ENCODE measurements around the gene PITPNB. TPM values are rescaled to one million over a fixed set of nuclear protein-coding genes. Genes with fewer than 3 reads are reported as not detected.
A peak's percentile ranks its signal among the peaks of the same experiment; 100 is the strongest.

The PITPNB gene
- total RNA-seq, 1 donor from 2014 or later, result 43.7 TPM

- intact Hi-C loops (cut with DNase I), result no loop called here
- no peak for ATAC-seq
- no peak for DNase-seq (ENCODE audit: missing footprints)
These were observed 74.1 kb downstream of the PITPNB start for GRCh38 chr22:27844656-27845591.

- intact Hi-C loops (cut with DNase I), result no loop called here
- ATAC-seq (no peak), DNase-seq (ENCODE audit: missing footprints) (no peak)
These were observed 74.8 kb downstream of the PITPNB start for GRCh38 chr22:27844256-27844655.

DNA sequence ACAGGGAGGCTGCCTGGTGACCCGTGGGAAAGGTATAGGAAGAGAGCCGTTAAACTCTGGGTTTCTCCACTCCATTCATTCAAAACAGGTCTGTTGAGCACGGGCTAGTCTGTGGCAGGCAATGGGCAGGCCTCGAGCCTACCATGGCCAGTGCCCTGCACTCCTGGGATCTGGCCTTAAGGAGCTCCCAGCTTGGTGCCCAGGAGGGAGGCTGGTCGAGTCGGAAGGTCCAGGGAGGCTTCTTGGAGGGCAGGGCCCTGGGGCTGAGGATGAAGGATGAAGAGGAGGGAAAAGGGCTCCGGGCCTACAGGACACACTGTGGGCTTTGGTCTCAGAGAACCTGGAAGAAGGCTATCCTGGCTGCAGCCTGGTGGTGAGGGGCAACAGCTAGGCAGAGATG lies 75.6 kb downstream of the PITPNB start:
- no peak for ATAC-seq
- no peak for DNase-seq (ENCODE audit: missing footprints)

DNA sequence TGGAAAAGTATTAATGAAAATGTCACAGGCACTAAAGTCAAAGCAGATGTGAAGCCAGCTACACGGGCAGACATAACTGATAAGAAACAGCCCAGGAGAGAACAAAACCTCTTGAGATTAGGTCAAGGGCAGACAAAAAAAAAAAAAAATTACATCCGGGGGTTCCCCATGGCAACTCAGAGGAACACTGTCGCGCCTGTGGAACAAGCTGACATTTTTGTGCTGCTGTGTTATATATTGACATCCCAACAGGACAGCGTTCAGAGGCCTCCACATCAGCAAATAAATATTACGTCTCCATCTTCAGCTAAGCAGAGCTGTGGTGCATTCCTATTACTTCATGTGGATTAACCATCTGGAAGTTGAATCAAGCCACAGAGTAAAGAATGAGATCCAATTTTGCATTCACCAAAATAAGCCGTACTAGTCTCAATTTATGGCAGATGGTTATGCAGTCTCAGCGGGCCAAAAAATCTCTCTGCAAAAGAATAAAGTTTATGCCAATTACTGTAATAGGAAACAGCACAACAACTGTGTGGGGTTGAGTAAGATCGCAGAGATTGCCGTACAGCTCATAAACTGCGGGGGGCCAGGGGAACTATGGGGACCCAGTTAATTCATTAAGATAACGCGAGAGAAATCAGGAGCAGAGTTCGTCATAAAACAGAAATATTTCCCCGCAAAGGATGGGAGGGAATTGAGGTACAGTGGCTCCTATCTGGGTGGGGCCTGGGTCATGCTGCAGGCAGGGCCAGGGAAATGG lies 76.2 kb downstream of the PITPNB start:
- intact Hi-C loops (cut with DNase I), result no loop called here
- DNase-seq (ENCODE audit: missing footprints), result no peak
- ATAC-seq, result peak; percentile 56

More for the DNA sequence above, 75.6 kb downstream of the PITPNB start:
- intact Hi-C loops (cut with DNase I), result no loop called here

DNA sequence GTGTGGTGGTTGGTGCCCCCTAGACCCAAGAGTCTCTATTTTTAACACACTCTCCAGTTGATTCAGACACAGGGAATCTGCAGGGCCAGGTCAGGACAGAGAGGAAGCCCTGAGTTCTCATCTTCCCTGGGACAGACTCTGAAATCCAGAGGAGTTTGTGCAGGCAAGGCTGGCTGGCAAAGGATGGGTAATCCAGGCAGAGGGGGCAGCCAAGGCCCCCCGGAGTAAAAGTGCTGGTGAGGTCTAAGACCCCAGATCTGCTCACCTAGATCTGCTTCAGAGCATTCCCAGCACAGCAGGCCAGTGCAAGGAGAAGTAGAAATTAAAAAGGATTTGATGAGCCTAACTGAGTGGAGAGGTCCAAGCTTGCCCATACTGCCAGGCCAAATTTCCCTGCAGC lies 76.9 kb downstream of the PITPNB start:
- intact Hi-C loops (cut with DNase I), result no loop called here
- no peak for ATAC-seq
- DNase-seq (ENCODE audit: missing footprints), result no peak

DNA sequence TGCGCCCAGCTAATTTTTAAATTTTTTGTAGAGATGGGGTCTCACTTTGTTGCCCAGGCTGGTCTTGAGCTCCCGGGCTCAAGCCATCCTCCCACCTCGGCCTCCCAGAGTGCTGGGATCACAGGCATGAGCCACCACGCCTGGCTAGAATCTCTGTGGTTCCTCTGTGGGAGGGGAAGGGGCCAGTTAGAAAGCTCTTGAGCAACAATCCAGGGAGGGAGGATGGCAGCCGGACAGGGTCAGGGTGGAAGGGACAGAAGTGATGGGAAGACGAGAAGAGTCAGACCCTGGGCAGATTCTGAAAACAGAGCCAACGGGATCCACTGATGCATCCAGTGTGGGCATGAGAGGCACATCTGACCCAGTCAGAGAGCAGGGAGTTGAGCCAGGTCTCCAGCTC lies 78.6 kb downstream of the PITPNB start:
- intact Hi-C loops (cut with DNase I), result no loop called here
- ATAC-seq (no peak), DNase-seq (ENCODE audit: missing footprints) (no peak)

DNA sequence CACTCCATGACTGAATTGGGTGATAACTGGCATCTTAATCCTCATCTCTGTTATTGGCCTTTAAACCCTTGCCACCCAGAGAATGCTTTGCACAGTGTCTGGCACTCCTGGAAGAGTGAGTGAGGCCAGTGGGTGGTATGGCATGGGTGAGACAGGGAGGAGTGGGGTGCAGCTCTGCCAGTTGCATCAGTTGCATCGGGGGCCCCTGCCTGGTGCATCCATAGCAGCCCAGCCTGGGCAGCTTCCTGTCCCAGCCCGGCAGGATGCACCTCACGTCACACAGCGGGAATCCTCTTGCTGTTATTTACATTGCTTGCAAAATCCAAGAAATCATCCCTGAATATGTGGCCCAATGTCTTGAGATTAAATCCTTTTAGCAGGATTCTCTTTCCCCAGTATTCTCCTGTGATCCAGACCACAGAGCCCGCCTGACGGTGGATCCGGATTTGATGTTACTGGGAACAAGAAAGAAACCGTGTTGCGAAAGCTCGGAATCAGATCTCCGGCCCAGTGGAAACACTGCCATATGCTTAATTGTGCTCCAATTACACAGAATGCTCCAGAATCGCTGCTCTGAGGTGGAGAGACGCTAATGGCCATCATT lies 79.9 kb downstream of the PITPNB start:
- intact Hi-C loops (cut with DNase I), result no loop called here
- no peak for ATAC-seq
- DNase-seq (ENCODE audit: missing footprints), result no peak

DNA sequence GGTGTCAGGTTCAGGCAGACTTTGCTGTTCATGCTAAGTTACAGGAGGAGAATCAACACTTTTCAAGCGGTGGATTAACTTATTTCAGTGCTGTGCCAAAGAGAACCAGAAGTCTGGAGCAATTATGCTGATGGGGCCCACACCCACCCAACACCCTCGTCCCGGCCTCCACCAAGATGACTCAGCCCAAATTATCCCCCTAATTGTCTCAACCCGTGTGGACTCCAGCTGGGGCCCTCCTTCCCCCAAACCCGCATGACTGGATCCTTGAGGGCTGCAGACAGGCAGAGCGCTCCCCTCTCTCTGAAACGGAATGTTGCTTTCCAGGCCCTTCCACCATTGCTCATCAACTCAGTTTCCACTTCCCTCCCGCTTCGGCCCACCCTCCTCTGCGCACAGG lies 82.9 kb downstream of the PITPNB start:
- no peak for ATAC-seq
- intact Hi-C loops (cut with DNase I), result no loop called here
- no peak for DNase-seq (ENCODE audit: missing footprints)

DNA sequence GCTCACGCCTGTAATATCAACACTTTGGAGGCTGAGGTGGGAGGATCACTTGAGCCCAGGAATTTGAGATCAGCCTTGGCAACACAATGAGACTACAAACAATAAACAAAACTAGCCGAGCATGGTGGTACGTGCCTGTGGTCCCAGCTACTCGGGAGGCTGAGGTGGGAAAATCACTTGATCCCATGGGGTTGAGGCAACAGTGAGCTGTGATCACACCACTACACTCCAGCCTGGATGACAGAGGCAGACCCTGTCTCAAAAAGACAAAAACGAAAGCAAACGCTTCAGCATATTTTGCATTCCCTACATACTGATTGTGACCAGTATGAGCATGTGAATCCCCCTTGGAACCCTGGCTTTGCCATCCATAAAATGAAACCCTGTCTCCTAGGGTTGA lies 83.6 kb downstream of the PITPNB start:
- DNase-seq (ENCODE audit: missing footprints) (no peak), ATAC-seq (no peak)
- intact Hi-C loops (cut with DNase I), result no loop called here

DNA sequence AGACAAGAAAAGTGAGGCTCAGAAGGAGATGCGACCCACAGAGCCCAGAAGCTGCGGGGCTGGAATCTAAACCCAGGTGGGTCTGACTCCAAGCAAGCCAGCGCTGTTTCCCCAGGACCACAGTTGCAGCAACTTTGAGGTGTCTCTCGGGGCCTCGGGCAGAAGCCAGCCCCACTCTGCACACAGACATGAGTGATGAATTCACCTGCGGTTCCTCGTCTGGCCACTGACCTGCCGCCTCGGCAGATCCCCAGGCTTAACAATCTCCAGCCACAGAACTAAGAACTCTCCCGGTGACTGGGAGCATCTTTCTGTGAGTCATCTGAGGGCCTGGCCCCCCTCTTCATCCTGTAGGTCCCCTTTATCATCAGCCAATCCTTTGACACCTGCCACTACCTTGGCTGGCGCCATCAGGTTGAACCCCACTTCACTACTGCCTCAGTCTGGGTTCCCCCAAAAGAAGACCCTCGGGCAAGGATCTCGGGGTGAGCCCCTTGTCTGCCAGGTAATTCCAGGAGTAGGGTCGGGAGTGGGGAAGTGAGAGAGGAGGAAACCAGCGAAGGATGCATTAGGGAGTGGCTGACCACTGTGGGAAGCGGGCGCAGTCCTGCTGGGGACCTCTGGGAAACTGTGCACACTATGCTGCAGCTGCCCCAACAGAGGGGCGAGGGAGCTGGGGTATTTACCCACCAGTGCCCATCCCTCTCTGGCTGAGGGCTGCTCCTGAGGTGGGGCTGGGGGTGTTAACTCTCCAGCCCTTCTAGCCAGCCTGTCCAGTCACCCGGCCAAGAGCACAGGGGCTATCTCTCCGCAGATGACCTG lies 84.5 kb downstream of the PITPNB start:
- no peak for ATAC-seq
- no peak for DNase-seq (ENCODE audit: missing footprints)
- intact Hi-C loops (cut with DNase I), result no loop called here

DNA sequence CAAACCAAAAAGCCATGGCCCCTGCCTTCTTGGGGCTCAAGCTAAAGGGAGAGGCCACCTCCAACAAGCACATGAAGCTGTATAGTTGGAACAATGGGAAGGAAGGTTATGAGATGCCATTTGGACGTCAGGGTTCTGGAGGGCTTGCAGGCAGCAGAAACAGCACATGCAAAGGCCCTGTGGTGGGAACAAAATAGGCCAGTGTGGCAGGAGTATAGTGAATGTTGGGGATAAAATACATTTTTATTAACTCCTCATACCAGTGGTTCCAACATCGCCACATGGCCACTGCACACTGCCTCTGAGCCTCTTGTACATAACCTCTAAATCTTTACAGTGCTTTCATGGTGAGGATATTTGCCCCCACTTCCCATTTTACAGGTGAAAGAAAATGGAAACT lies 85.3 kb downstream of the PITPNB start:
- ATAC-seq (no peak), DNase-seq (ENCODE audit: missing footprints) (no peak)
- intact Hi-C loops (cut with DNase I), result no loop called here

DNA sequence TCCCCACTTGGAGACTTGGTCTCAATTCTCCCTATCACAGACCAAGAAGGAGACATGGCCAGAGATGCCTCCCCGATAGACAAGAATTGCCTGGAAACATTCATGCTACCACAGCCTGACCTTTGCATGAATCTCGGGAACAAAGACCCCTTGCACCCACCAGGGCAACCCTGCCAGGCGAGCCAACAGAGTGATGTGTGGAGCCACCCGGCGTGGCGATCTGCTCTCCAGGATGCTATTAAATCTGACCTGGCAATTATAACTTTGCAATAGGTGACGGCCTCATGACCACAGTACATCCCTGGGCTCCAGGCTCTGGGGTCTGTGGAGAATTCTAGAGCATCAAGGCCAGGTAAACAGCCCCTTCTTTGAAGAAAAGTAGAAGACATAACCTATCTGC lies 86.5 kb downstream of the PITPNB start:
- DNase-seq (ENCODE audit: missing footprints) (no peak), ATAC-seq (no peak)
- intact Hi-C loops (cut with DNase I), result no loop called here

DNA sequence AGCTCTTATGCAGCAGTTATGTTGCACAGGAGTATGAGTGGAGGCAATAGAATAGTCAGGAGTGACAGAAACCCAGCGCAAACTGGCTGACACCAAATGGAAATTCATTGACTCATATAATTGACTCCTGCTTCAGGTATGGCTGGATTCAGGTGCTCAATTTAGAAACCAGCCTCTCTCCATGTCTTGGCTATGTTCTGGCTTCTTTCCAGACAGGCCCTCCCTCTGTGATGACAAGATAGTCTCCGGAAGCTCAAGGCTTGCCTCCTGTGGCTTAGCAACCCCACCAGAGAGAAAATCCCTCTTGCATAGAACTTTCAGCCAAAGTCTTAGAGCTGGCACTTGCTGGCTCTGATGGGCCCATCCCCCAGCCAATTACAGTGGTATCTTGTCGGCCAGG lies 89.4 kb downstream of the PITPNB start:
- ATAC-seq (no peak), DNase-seq (ENCODE audit: missing footprints) (no peak)
- intact Hi-C loops (cut with DNase I), result no loop called here

- no peak for DNase-seq (ENCODE audit: missing footprints)
- intact Hi-C loops (cut with DNase I), result no loop called here
These were observed 91.2 kb downstream of the PITPNB start for GRCh38 chr22:27827604-27828587.

DNA sequence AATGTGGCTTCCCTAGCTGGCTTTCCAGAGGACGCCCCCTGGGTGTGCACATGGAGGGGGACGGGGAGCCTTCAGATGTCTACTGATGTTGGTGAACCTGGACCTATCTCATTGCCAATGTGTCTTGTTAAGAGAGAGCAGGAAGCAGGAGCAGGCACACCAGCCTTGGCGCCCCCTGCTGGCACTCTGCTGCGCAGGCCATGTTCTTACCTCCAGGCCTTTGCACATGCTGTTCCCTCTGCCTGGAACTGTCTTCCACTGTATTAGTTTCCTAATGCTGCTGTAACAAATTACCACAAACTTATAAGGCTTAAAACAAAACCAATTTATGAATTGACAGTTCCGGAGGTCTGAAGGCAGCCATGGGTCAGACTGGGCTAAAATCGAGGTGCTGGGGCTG lies 93.9 kb downstream of the PITPNB start:
- no peak for ATAC-seq
- DNase-seq (ENCODE audit: missing footprints), result no peak
- intact Hi-C loops (cut with DNase I), result no loop called here

More at GRCh38 chr22:27827604-27828587, 91.2 kb downstream of the PITPNB start:
- ATAC-seq, result peak; percentile 82

- no peak for ATAC-seq
- intact Hi-C loops (cut with DNase I), result no loop called here
These were observed 95.8 kb downstream of the PITPNB start for GRCh38 chr22:27823221-27823620.

GRCh38 chr22:27820896-27821866 lies 97.9 kb downstream of the PITPNB start:
- ATAC-seq (peak; percentile 66), DNase-seq (ENCODE audit: missing footprints) (peak; percentile 71)
- intact Hi-C loops (cut with DNase I), result no loop called here

More at GRCh38 chr22:27823221-27823620, 95.8 kb downstream of the PITPNB start:
- no peak for DNase-seq (ENCODE audit: missing footprints)

Data from Right ventricle myocardium inferior (tissue), 1 donor.